OCI-LY3 (cell line): ENCODE results near the gene AKAP8L.
"Not testable (repeated sequence)": the region's sequence is repeated elsewhere in the genome, so short reads cannot be mapped to it uniquely, and the experiment has no call there.

Source experiments
- CTCF ChIP-seq: fragments of 200-600, 300-600 bp; sonication (generic); IDR thresholded peaks from 2 replicates; pipeline ENCODE4 v1.5.1; 2014; ENCODE audit warnings: antibody characterized with exemption, low read length, low read depth
- EZH2phosphoT487 ChIP-seq: fragments of 200-600 bp; shearing (Covaris generic); IDR thresholded peaks from 2 replicates; pipeline ENCODE4 v1.6.1; 2018; ENCODE audit warnings: antibody characterized with exemption, mixed run types, low read depth

- not testable (repeated sequence) for TF ChIP-seq CTCF, EZH2phosphoT487
Observed at GRCh38 chr19:15352535-15352934, 66.3 kb downstream of the AKAP8L start.
